H1 (cell line): ENCODE measurements around the gene POU5F1. TPM values are rescaled to one million over a fixed set of nuclear protein-coding genes. Genes with fewer than 3 reads are reported as not detected.

Experiments used
- CTCF ChIA-PET: fragments of 300-600 bp; sonication (Branson Sonifier 250); formaldehyde crosslinking; loops from one replicate; lab custom pipeline; 2021; ENCODE audit not compliant: partially characterized antibody; lab: Charles Lee
- POLR2A ChIA-PET: fragments of 300-600 bp; sonication (Branson Sonifier 250); formaldehyde crosslinking; loops from one replicate; lab custom pipeline; 2021; ENCODE audit warnings: inconsistent platforms; ENCODE audit not compliant: partially characterized antibody; lab: Charles Lee
- DNase-seq, 2 experiments: peaks; one replicate each; pipeline versions ENCODE4 v3.0.0 to v3.0.0-alpha.2; 2010 to 2022; ENCODE audit warnings: low spot score in 2 of 2, low read depth in 1 of 2, mixed read lengths in 1 of 2
- FAIRE-seq: peaks from 2 replicates; lab custom pipeline; 2011; peaks lifted over from hg19 to GRCh38; lab: Jason Lieb, UNC
- H2AFZ ChIP-seq: 2 replicates; pipeline ENCODE4 v1.8.1; 2012; ENCODE audit warnings: low read length, inconsistent platforms
- H2AK5ac ChIP-seq: 2 replicates; pipeline ENCODE4 v1.6.1; 2013; ENCODE audit warnings: low read depth, low read length
- H2BK120ac ChIP-seq: replicated peaks from 2 replicates; pipeline ENCODE3; 2013; ENCODE audit warnings: low read depth, low read length, inconsistent platforms
- H2BK12ac ChIP-seq: 2 replicates; pipeline ENCODE4 v1.6.1; 2013; ENCODE audit warnings: low read depth, low read length
- H2BK15ac ChIP-seq: 2 replicates; pipeline ENCODE4 v1.6.1; 2013; ENCODE audit warnings: low read length
- H2BK20ac ChIP-seq: 2 replicates; pipeline ENCODE4 v1.6.1; 2013; ENCODE audit warnings: low read length
- H2BK5ac ChIP-seq: 2 replicates; pipeline ENCODE4 v1.6.1; 2013; ENCODE audit warnings: low read depth, low read length
- H3K14ac ChIP-seq: 2 replicates; pipeline ENCODE4 v1.6.1; 2013; ENCODE audit warnings: inconsistent platforms; ENCODE audit not compliant: insufficient read length
- H3K18ac ChIP-seq: 2 replicates; pipeline ENCODE4 v1.6.1; 2013; ENCODE audit warnings: low read length; ENCODE audit errors: extremely low read depth
- H3K23ac ChIP-seq: 2 replicates; pipeline ENCODE4 v1.6.1; 2013; ENCODE audit warnings: inconsistent platforms; ENCODE audit not compliant: insufficient read length
- H3K23me2 ChIP-seq: 2 replicates; pipeline ENCODE4 v1.6.1; 2013; ENCODE audit warnings: low read depth, low read length
- H3K27ac ChIP-seq: 2 replicates; pipeline ENCODE4 v1.6.1; 2011; ENCODE audit warnings: low read depth, low read length, inconsistent platforms
- H3K27me3 ChIP-seq, 4 experiments: replicated peaks in 1 of 4; 1 replicate in 1 of 4; 2 replicates in 3 of 4; pipeline versions ENCODE4 v1.6.1 to v1.8.1; 2011 to 2013; ENCODE audit warnings: low read length in 3 of 4, mild to moderate bottlenecking in 3 of 4, inconsistent platforms in 2 of 4, mixed read lengths in 2 of 4, moderate library complexity in 1 of 4; ENCODE audit not compliant: control insufficient read depth in 3 of 4, insufficient read depth in 3 of 4; ENCODE audit errors: extremely low read depth in 1 of 4
- H3K36me3 ChIP-seq, 4 experiments: 2 replicates each; pipeline versions ENCODE4 v1.6.1 to v1.8.1; 2011 to 2013; ENCODE audit warnings: mild to moderate bottlenecking in 4 of 4, low read length in 3 of 4, moderate library complexity in 2 of 4, control low read depth in 1 of 4, inconsistent platforms in 1 of 4; ENCODE audit not compliant: insufficient read depth in 4 of 4, control insufficient read depth in 2 of 4
- H3K4ac ChIP-seq: replicated peaks from 2 replicates; pipeline ENCODE3; 2013; ENCODE audit warnings: low read length, low read depth, mixed read lengths, inconsistent platforms; ENCODE audit not compliant: insufficient read length
- H3K4me1 ChIP-seq, 4 experiments: replicated peaks in 1 of 4; 1 replicate in 1 of 4; 2 replicates in 3 of 4; pipeline versions ENCODE4 v1.6.1 to v1.8.1; 2011 to 2013; ENCODE audit warnings: low read length in 3 of 4, inconsistent platforms in 2 of 4, mixed read lengths in 1 of 4; ENCODE audit not compliant: insufficient read depth in 4 of 4, control insufficient read depth in 3 of 4
- H3K4me2 ChIP-seq, 2 experiments: 2 replicates each; pipeline versions ENCODE4 v1.6.1 to v1.8.1; 2011 to 2013; ENCODE audit warnings: low read depth in 2 of 2, low read length in 2 of 2, control low read depth in 1 of 2, inconsistent platforms in 1 of 2, mild to moderate bottlenecking in 1 of 2; ENCODE audit not compliant: insufficient read depth in 1 of 2
- H3K4me3 ChIP-seq, 4 experiments: fragments of 200-600, 300-600 bp in 1 of 4; sonication (generic), shearing (Covaris generic), sonication (Bioruptor Twin) in 1 of 4; 2 replicates each; pipeline versions ENCODE4 v1.5.1 to v1.8.1; 2011 to 2016; ENCODE audit warnings: low read length in 4 of 4, low read depth in 3 of 4, control low read depth in 2 of 4, inconsistent platforms in 2 of 4, mild to moderate bottlenecking in 2 of 4, mixed read lengths in 1 of 4, moderate library complexity in 1 of 4; ENCODE audit not compliant: insufficient read depth in 2 of 4; ENCODE audit errors: extremely low read depth in 1 of 4
- H3K56ac ChIP-seq: replicated peaks from 2 replicates; pipeline ENCODE3; 2013; ENCODE audit warnings: low read depth, mild to moderate bottlenecking, mixed read lengths, low read length, inconsistent platforms; ENCODE audit not compliant: insufficient read length
- H3K79me1 ChIP-seq: 2 replicates; pipeline ENCODE4 v1.6.1; 2013; ENCODE audit warnings: low read depth, low read length, control low read depth
- H3K79me2 ChIP-seq, 2 experiments: 2 replicates each; pipeline versions ENCODE4 v1.6.1 to v1.8.1; 2012 to 2013; ENCODE audit warnings: low read length in 2 of 2, mild to moderate bottlenecking in 2 of 2, inconsistent platforms in 1 of 2; ENCODE audit not compliant: insufficient read depth in 2 of 2, control insufficient read depth in 1 of 2
- H3K9ac ChIP-seq, 4 experiments: replicated peaks in 1 of 4; 1 replicate in 1 of 4; 2 replicates in 3 of 4; pipeline versions ENCODE4 v1.6.1 to v1.8.1; 2011 to 2013; ENCODE audit warnings: low read depth in 3 of 4, low read length in 3 of 4, control low read depth in 2 of 4, mild to moderate bottlenecking in 2 of 4, moderate library complexity in 2 of 4, inconsistent platforms in 1 of 4; ENCODE audit errors: extremely low read depth in 1 of 4
- H3K9me3 ChIP-seq, 2 experiments: 2 replicates each; pipeline versions ENCODE4 v1.6.1 to v1.8.1; 2012 to 2013; ENCODE audit warnings: mild to moderate bottlenecking in 2 of 2, moderate library complexity in 2 of 2, control low read depth in 1 of 2, inconsistent platforms in 1 of 2, low read depth in 1 of 2, low read length in 1 of 2, mixed read lengths in 1 of 2; ENCODE audit not compliant: insufficient read depth in 2 of 2
- H4K20me1 ChIP-seq, 2 experiments: replicated peaks in 1 of 2; 2 replicates each; pipeline versions ENCODE3 to v1.8.1; 2011 to 2013; ENCODE audit warnings: inconsistent platforms in 2 of 2, low read length in 2 of 2, mild to moderate bottlenecking in 1 of 2; ENCODE audit not compliant: insufficient read depth in 2 of 2, control insufficient read depth in 1 of 2
- H4K5ac ChIP-seq: 2 replicates; pipeline ENCODE4 v1.6.1; 2013; ENCODE audit warnings: low read length, low read depth, mixed read lengths, inconsistent platforms; ENCODE audit not compliant: insufficient read length
- H4K8ac ChIP-seq: 2 replicates; pipeline ENCODE4 v1.8.0; 2013; ENCODE audit warnings: mild to moderate bottlenecking, moderate library complexity, low read length, inconsistent platforms; ENCODE audit not compliant: insufficient read depth; ENCODE audit errors: extremely low read depth
- H4K91ac ChIP-seq: replicated peaks from 2 replicates; pipeline ENCODE3; 2013; ENCODE audit warnings: low read length, mixed read lengths, inconsistent platforms; ENCODE audit not compliant: insufficient read length
- CBX8 ChIP-seq: fragments of 300-800, 300-1000 bp; sonication (generic); IDR thresholded peaks from 2 replicates; pipeline ENCODE4 v1.7.1; 2016; ENCODE audit warnings: low read depth, low read length, borderline replicate concordance
- EP300 ChIP-seq, 2 experiments: IDR thresholded peaks; 1 replicate in 1 of 2; 2 replicates in 1 of 2; pipeline ENCODE4 v1.6.1; 2011 to 2012; ENCODE audit warnings: low read depth in 2 of 2, low read length in 2 of 2, mild to moderate bottlenecking in 2 of 2, borderline replicate concordance in 1 of 2, inconsistent platforms in 1 of 2, moderate library complexity in 1 of 2
- HDAC2 ChIP-seq, 2 experiments: fragments of 300-600 bp in 1 of 2; sonication (generic) in 1 of 2; IDR thresholded peaks; 2 replicates each; pipeline ENCODE4 v1.6.1; 2011 to 2012; ENCODE audit warnings: low read depth in 2 of 2, low read length in 2 of 2, mild to moderate bottlenecking in 2 of 2, moderate library complexity in 2 of 2, borderline replicate concordance in 1 of 2, inconsistent platforms in 1 of 2
- JUN ChIP-seq: IDR thresholded peaks from 2 replicates; pipeline ENCODE4 v1.6.1; 2011; ENCODE audit warnings: low read depth, mild to moderate bottlenecking, improper control_type of control experiment, low read length
- PHF8 ChIP-seq: fragments of 200-600 bp; sonication (generic); conservative IDR thresholded peaks from 2 replicates; pipeline ENCODE4 v1.7.1; 2012; ENCODE audit warnings: low read depth, mild to moderate bottlenecking, inconsistent platforms, low read length, moderate library complexity
- SUZ12 ChIP-seq: fragments of 200-600 bp; sonication (generic); IDR thresholded peaks from 2 replicates; pipeline ENCODE4 v1.6.1; 2012; ENCODE audit warnings: mild to moderate bottlenecking, inconsistent platforms, low read length, moderate library complexity, mixed read lengths
- TCF12 ChIP-seq: IDR thresholded peaks from 2 replicates; pipeline ENCODE4 v1.6.1; 2011; ENCODE audit warnings: low read depth, mild to moderate bottlenecking, low read length
- WGBS, 2 experiments: shearing (Covaris generic) in 1 of 2; methylation state at CpG; one replicate each; pipeline versions ENCODE4 v1.1.6 to v1.1.7; 2013 to 2015; ENCODE audit warnings: low lambda C conversion rate in 2 of 2, mixed read lengths in 2 of 2, inconsistent platforms in 1 of 2, low coverage in 1 of 2, missing lambda C conversion rate in 1 of 2; ENCODE audit not compliant: insufficient replicate concordance in 2 of 2, insufficient coverage in 1 of 2, insufficient read length in 1 of 2; ENCODE audit errors: extremely low coverage in 1 of 2, missing lambda C conversion rate in 1 of 2; 5-methylcytosine and 5-hydroxymethylcytosine counted together
- polyA plus RNA-seq, 7 experiments: library from polyadenylated mRNA; depleted of rRNA in 3 of 7; stranded (reverse) in 5 of 7; unstranded in 2 of 7; fragments of >200 nt in 5 of 7; fragments of 200-250 nt in 2 of 7; gene quantifications; 1 replicate in 5 of 7; 2 replicates in 1 of 7; 4 replicates in 1 of 7; pipeline versions ENCODE4 v1.2.1 to v1.2.3, GENCODE V29; 2011 to 2013; ENCODE audit warnings: missing spikeins in 2 of 7, mixed read lengths in 2 of 7
- total RNA-seq: library from RNA; stranded (reverse); fragmentation: NEBNext Ultra II Directional; extraction: Animal tissue kit (Norgen Biotek cat#: 25700); gene quantifications from 2 replicates; pipeline ENCODE4 v1.2.1, GENCODE V29; 2021
- TF ChIP-seq, protein P1 (sequence below): IDR thresholded peaks from 2 replicates; pipeline ENCODE4 v1.6.1; 2011; ENCODE audit warnings: low read depth, mild to moderate bottlenecking, low read length; ENCODE audit not compliant: insufficient read depth
- TF ChIP-seq, protein P2 (sequence below): IDR thresholded peaks from 2 replicates; pipeline ENCODE4 v1.6.1; 2011; ENCODE audit warnings: low read length, improper control_type of control experiment

Gene POU5F1
- total and polyA plus RNA-seq, 2 of the 8 experiments (the other 6 are each of a cell fraction or from before 2014, with no cell fraction given), result 2,437 to 2,526 TPM

DNA sequence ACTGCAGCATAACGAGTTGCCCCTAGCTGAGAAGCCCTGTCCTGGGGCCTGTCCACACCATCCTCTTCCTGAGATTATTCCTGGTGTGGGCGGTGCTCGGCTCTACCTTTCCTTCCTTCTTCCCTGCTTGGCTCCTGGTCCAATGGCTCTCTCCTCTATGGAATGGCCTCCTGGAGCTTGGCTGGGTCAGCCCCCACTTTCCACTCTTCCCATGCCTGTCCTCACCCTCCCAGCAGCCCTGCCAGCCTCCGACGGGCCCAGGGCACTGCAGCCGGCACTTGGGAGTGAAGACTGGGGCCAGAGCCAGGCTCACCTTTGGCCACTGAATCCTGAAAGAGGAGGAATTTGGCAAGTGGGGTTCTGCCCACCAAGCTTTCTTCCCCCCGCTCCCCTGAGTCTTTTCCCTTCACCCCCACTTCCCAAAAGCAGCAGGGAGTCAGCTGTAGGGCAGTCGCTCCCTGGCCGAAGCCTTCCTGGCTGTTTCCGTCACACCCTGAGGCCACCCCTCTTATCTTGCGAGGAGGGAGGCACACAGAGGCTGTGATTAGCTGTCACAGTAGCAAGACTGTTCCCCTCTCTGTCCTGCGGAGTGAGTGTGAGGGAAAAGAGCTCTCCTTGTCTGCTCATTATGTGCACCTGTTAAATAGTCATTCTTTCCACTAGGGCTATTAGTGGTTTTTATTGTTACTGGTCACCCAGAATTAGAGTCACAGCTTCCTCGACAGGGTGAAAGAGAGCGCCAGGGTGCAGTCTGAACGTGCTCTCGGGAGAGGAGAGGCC, 43.9 kb downstream of the POU5F1 start:
- Histone ChIP-seq H3K23me2 (no peaks in the 10 kb centered on the region), H4K91ac (no peak overlapping the region), H3K4me1 (peaks cover 0 to 3% (median 1%) of the 10 kb centered on the region in 4 experiments; a peak in 3 of 7 replicates), H2BK5ac (no peak overlapping the region), H3K18ac (no peak overlapping the region), H3K4me2 (no peak overlapping the region), H3K4me3 (no peak overlapping the region), H2BK15ac (no peak overlapping the region; the same call in 1 of the 2 replicates), H3K79me2 (no peaks in the 10 kb centered on the region), H3K14ac (no peak overlapping the region), H3K56ac (no peak overlapping the region), H4K8ac (no peak overlapping the region), H2BK120ac (no peak overlapping the region), H3K36me3 (no peaks in the 10 kb centered on the region), H3K4ac (no peak overlapping the region), H4K20me1 (no peaks in the 10 kb centered on the region), H2AFZ (peak overlapping the region; percentile 17; the same call in 1 of the 2 replicates), H2AK5ac (no peak overlapping the region; the same call in 1 of the 2 replicates), H2BK12ac (peak overlapping the region; percentile 87; the same call in 1 of the 2 replicates), H3K27me3 (no peaks in the 10 kb centered on the region; a peak in 1 of 7 replicates), H3K9ac (no peak overlapping the region), H3K79me1 (no peaks in the 10 kb centered on the region), H3K27ac (no peak overlapping the region), H3K9me3 (no peaks in the 10 kb centered on the region), H3K23ac (no peak overlapping the region), H4K5ac (no peak overlapping the region), H2BK20ac (no peak overlapping the region)
- 85% methylated on average over 16 of the region's 16 CpGs; no CpG with 5 or more reads in 1 of the 2 experiments for WGBS, 2 experiments
- POLR2A ChIA-PET, result interaction anchor here (68.5 kb wide), 1 partner anchor 42 kb away, joined by 2251 read pairs; the partner anchor contains the start of genes CCHCR1, POU5F1, PSORS1C2 and TCF19
- CTCF ChIA-PET, result interaction anchor here (0.6 to 13.5 kb wide), 23 partner anchors 12 to 431 kb away, joined by 3 to 187 read pairs (median 4); partner anchors contain the start of genes C6orf15, PSORS1C1, PSORS1C2 and SFTA2
- FAIRE-seq (no peak), DNase-seq (no peak)
- TF ChIP-seq HDAC2 (IDR thresholded peaks at IDR 0.05; ENCODE audit: borderline replicate concordance in 1 of 2, low read depth in 2 of 2, low read length in 2 of 2) (no peak), EP300 (IDR thresholded peaks at IDR 0.05; ENCODE audit: borderline replicate concordance in 1 of 2, low read depth in 2 of 2, low read length in 2 of 2) (no peak), SUZ12 (no peak), JUN (no peak), PHF8 (no peak), TCF12 (no peak), CBX8 (no peak)
- TF ChIP-seq, protein P1, sequence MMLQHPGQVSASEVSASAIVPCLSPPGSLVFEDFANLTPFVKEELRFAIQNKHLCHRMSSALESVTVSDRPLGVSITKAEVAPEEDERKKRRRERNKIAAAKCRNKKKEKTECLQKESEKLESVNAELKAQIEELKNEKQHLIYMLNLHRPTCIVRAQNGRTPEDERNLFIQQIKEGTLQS, result no peak
- TF ChIP-seq, protein P2, sequence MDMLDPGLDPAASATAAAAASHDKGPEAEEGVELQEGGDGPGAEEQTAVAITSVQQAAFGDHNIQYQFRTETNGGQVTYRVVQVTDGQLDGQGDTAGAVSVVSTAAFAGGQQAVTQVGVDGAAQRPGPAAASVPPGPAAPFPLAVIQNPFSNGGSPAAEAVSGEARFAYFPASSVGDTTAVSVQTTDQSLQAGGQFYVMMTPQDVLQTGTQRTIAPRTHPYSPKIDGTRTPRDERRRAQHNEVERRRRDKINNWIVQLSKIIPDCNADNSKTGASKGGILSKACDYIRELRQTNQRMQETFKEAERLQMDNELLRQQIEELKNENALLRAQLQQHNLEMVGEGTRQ, result no peak
